ENCODE data around the gene CLPTM1. TPM values are rescaled to one million over a fixed set of nuclear protein-coding genes. Genes with fewer than 3 reads are reported as not detected.
"Not testable (repeated sequence)": the region's sequence is repeated elsewhere in the genome, so short reads cannot be mapped to it uniquely, and the experiment has no call there.

CLPTM1 gene
- total RNA-seq, 1 donor from 2014 or later, result 93.2 TPM

GRCh38 chr19:44961821-44962220, 6.6 kb downstream of the CLPTM1 start:
- Mint-ChIP-seq H3K4me1 (peaks cover 9% of the 10 kb centered on the region), H3K36me3 (ENCODE audit: low read depth) (no peaks in the 10 kb centered on the region), H3K27ac (ENCODE audit: unreplicated experiment) (no peak overlapping the region), H3K27me3 (ENCODE audit: low read depth) (no peaks in the 10 kb centered on the region), H3K9me3 (no peaks in the 10 kb centered on the region), H3K4me3 (no peak overlapping the region)
- TF ChIP-seq, protein P1, sequence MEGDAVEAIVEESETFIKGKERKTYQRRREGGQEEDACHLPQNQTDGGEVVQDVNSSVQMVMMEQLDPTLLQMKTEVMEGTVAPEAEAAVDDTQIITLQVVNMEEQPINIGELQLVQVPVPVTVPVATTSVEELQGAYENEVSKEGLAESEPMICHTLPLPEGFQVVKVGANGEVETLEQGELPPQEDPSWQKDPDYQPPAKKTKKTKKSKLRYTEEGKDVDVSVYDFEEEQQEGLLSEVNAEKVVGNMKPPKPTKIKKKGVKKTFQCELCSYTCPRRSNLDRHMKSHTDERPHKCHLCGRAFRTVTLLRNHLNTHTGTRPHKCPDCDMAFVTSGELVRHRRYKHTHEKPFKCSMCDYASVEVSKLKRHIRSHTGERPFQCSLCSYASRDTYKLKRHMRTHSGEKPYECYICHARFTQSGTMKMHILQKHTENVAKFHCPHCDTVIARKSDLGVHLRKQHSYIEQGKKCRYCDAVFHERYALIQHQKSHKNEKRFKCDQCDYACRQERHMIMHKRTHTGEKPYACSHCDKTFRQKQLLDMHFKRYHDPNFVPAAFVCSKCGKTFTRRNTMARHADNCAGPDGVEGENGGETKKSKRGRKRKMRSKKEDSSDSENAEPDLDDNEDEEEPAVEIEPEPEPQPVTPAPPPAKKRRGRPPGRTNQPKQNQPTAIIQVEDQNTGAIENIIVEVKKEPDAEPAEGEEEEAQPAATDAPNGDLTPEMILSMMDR (conservative IDR thresholded peaks at IDR 0.05), result no peak
- DNase-seq (ENCODE audit: low read depth, low spot score), result no peak

DNA sequence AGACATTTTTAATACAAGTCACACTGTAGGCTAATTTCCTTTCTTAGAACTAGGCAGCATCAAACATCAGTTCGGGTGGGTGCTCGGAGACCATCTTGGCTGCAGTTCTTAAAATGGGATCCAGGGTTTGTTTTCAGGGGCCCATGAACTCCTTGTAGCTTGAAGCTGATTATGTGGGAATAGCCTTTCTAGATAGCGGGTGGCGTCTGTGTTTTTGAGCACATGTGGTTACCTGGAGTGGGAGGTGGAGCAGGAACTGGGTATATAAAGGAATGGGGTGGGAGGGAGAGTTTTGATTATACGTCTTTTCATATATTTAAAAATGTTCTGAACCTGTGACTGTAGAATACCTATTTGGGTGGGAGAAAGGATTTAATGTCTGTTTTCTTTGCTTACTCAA, 12.9 kb downstream of the CLPTM1 start:
- Mint-ChIP-seq H3K4me1 (no peaks in the 10 kb centered on the region), H3K27ac (ENCODE audit: unreplicated experiment) (no peak overlapping the region), H3K27me3 (ENCODE audit: low read depth) (no peaks in the 10 kb centered on the region), H3K36me3 (ENCODE audit: low read depth) (no peaks in the 10 kb centered on the region), H3K4me3 (no peak overlapping the region), H3K9me3 (no peaks in the 10 kb centered on the region)
- TF ChIP-seq, protein P1 (conservative IDR thresholded peaks at IDR 0.05), result no peak
- DNase-seq (ENCODE audit: low read depth, low spot score), result no peak

- Mint-ChIP-seq H3K36me3 (ENCODE audit: low read depth) (no peaks in the 10 kb centered on the region), H3K4me1 (no peaks in the 10 kb centered on the region), H3K27ac (ENCODE audit: unreplicated experiment) (no peak overlapping the region), H3K27me3 (ENCODE audit: low read depth) (no peaks in the 10 kb centered on the region), H3K4me3 (no peak overlapping the region), H3K9me3 (no peaks in the 10 kb centered on the region)
- TF ChIP-seq, protein P1 (conservative IDR thresholded peaks at IDR 0.05), result no peak
- DNase-seq (ENCODE audit: low read depth, low spot score), result no peak
These were observed 13.5 kb downstream of the CLPTM1 start for GRCh38 chr19:44968670-44969069.

- no peaks in the 10 kb centered on the region for H3K4me1 Mint-ChIP-seq
- no peak for DNase-seq (ENCODE audit: low read depth, low spot score)
- no peaks in the 10 kb centered on the region for H3K9me3 Mint-ChIP-seq
- H3K36me3 Mint-ChIP-seq (ENCODE audit: low read depth), result no peaks in the 10 kb centered on the region
- TF ChIP-seq, protein P1 (conservative IDR thresholded peaks at IDR 0.05), result no peak
- H3K4me3 Mint-ChIP-seq, result no peak overlapping the region
- H3K27me3 Mint-ChIP-seq (ENCODE audit: low read depth), result no peaks in the 10 kb centered on the region
- H3K27ac Mint-ChIP-seq (ENCODE audit: unreplicated experiment), result no peak overlapping the region
These were observed 14.3 kb downstream of the CLPTM1 start for GRCh38 chr19:44969437-44969836.

DNA sequence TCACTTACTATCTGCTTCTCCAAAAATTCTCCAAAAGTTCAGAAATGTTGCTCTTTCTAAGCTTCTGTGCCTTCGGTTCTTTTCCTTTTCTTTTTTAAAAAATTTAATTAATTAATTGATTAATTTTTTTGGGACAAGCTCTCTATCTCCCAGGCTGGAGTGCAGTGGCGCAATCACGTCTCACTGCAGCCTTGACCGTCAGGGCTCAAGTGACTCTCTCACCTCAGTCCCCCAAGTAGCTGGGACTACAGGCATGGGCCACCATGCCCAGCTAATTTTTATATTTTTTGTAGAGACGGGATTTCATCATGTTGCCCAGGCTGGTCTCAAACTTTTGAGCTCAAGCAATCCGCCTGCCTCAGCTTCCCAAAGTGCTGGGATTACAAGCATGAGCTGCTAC, 16.3 kb downstream of the CLPTM1 start:
- not testable (repeated sequence) for H3K27ac Mint-ChIP-seq (ENCODE audit: unreplicated experiment); H3K27me3 Mint-ChIP-seq (ENCODE audit: low read depth); DNase-seq (ENCODE audit: low read depth, low spot score); H3K36me3 Mint-ChIP-seq (ENCODE audit: low read depth); H3K4me1 Mint-ChIP-seq; H3K4me3 Mint-ChIP-seq; H3K9me3 Mint-ChIP-seq

GRCh38 chr19:44972802-44973201, 17.6 kb downstream of the CLPTM1 start:
- H3K4me3 Mint-ChIP-seq, result no peak overlapping the region
- H3K4me1 Mint-ChIP-seq, result no peaks in the 10 kb centered on the region
- H3K36me3 Mint-ChIP-seq (ENCODE audit: low read depth), result peaks cover 3% of the 10 kb centered on the region
- no peaks in the 10 kb centered on the region for H3K27me3 Mint-ChIP-seq (ENCODE audit: low read depth)
- no peak for DNase-seq (ENCODE audit: low read depth, low spot score)
- TF ChIP-seq, protein P1 (conservative IDR thresholded peaks at IDR 0.05), result no peak
- H3K27ac Mint-ChIP-seq (ENCODE audit: unreplicated experiment), result no peak overlapping the region
- H3K9me3 Mint-ChIP-seq, result no peaks in the 10 kb centered on the region
